Natural killer cell (primary cell): ENCODE data around the gene ARL3. TPM values are rescaled to one million over a fixed set of nuclear protein-coding genes. Genes with fewer than 3 reads are reported as not detected.
"Not testable (repeated sequence)": the region's sequence is repeated elsewhere in the genome, so short reads cannot be mapped to it uniquely, and the experiment has no call there.

Source experiments
- ATAC-seq, 3 donors: fragments of 150-1000 bp in 2 of 3; fragments of 200-7000 bp in 1 of 3; cut with Tn5 transposase; 1 replicate in 1 of 3; 2 replicates in 2 of 3; pipeline ENCODE4 v1.10.0; 2021; ENCODE audit warnings: mild to moderate bottlenecking in 2 of 3, moderate library complexity in 2 of 3
- DNase-seq, 2 donors: peaks; one replicate each; pipeline versions ENCODE4 v3.0.0 to v3.0.0-alpha.2; 2013 to 2021; ENCODE audit warnings: mixed read lengths in 1 of 2
- H3K27ac ChIP-seq: one replicate; pipeline ENCODE4 v1.5.1; 2013; ENCODE audit warnings: mild to moderate bottlenecking, low read length
- H3K27me3 ChIP-seq: one replicate; pipeline ENCODE4 v1.6.1; 2013; ENCODE audit warnings: low read length; ENCODE audit not compliant: control insufficient read depth, insufficient read depth
- H3K36me3 ChIP-seq: one replicate; pipeline ENCODE4 v1.6.1; 2013; ENCODE audit warnings: low read length; ENCODE audit not compliant: control insufficient read depth, insufficient read depth
- H3K4me1 ChIP-seq: one replicate; pipeline ENCODE4 v1.6.1; 2013; ENCODE audit warnings: low read length; ENCODE audit not compliant: control insufficient read depth, insufficient read depth
- H3K4me3 ChIP-seq: one replicate; pipeline ENCODE4 v1.5.1; 2013; ENCODE audit warnings: low read length
- H3K9me3 ChIP-seq: one replicate; pipeline ENCODE4 v1.6.1; 2013; ENCODE audit warnings: low read length; ENCODE audit not compliant: control insufficient read depth, insufficient read depth
- H3K27ac Mint-ChIP-seq, 2 donors: one replicate each; pipeline ENCODE4 v1.8.0; 2022; ENCODE audit warnings: mild to moderate bottlenecking in 2 of 2, mixed read lengths in 2 of 2, moderate library complexity in 1 of 2
- H3K27me3 Mint-ChIP-seq, 2 donors: one replicate each; pipeline ENCODE4 v1.8.0; 2022; ENCODE audit warnings: low read depth in 2 of 2, mixed read lengths in 2 of 2
- H3K36me3 Mint-ChIP-seq: one replicate; pipeline ENCODE4 v1.8.0; 2022; ENCODE audit warnings: mixed read lengths
- H3K4me1 Mint-ChIP-seq, 2 donors: one replicate each; pipeline ENCODE4 v1.8.0; 2022; ENCODE audit warnings: mixed read lengths in 2 of 2
- H3K4me3 Mint-ChIP-seq: one replicate; pipeline ENCODE4 v1.8.0; 2022; ENCODE audit warnings: mild to moderate bottlenecking, moderate library complexity, mixed read lengths
- H3K9me3 Mint-ChIP-seq, 2 donors: one replicate each; pipeline ENCODE4 v1.8.0; 2022; ENCODE audit warnings: mixed read lengths in 2 of 2
- CTCF ChIP-seq: fragments of 200-600 bp; IDR thresholded peaks from one replicate; pipeline ENCODE4 v1.8.0; 2022; ENCODE audit warnings: antibody characterized with exemption
- WGBS: methylation state at CpG from one replicate; pipeline ENCODE4 v1.1.7; 2013; ENCODE audit warnings: missing lambda C conversion rate; ENCODE audit not compliant: insufficient coverage; 5-methylcytosine and 5-hydroxymethylcytosine counted together
- intact Hi-C: fragments of 100-400 bp; cut with micrococcal nuclease; formaldehyde crosslinking; loops from one replicate; pipeline ENCODE4 v1.14.2; 2022
- total RNA-seq, 4 donors: library from RNA; stranded (reverse); fragments of 120-200 nt in 1 of 4; gene quantifications; one replicate each; pipeline versions ENCODE4 v1.2.3 to v1.2.4, GENCODE V29; 2013 to 2022

ARL3 gene
- total RNA-seq, 3 donors from 2014 or later (not counting 1 experiment from before 2014, with no cell fraction given): 1.4 to 1.7 (median 1.5) TPM

GRCh38 chr10:102696736-102697135 is 17.5 kb downstream of the ARL3 start:
- no peak for DNase-seq
- no peak for TF ChIP-seq CTCF
- Mint-ChIP-seq H3K27me3 (no peaks in the 10 kb centered on the region), H3K9me3 (no peaks in the 10 kb centered on the region), H3K36me3 (no peaks in the 10 kb centered on the region), H3K27ac (no peak overlapping the region), H3K4me3 (no peak overlapping the region), H3K4me1 (no peaks in the 10 kb centered on the region)
- Histone ChIP-seq H3K27ac (no peak overlapping the region), H3K9me3 (no peaks in the 10 kb centered on the region), H3K36me3 (peaks cover 11% of the 10 kb centered on the region), H3K4me1 (no peaks in the 10 kb centered on the region), H3K4me3 (no peak overlapping the region), H3K27me3 (no peaks in the 10 kb centered on the region)
- intact Hi-C loops: no loop called here
- no peak for ATAC-seq
- WGBS: 100% methylated on average over 3 of the region's 3 CpGs

DNA sequence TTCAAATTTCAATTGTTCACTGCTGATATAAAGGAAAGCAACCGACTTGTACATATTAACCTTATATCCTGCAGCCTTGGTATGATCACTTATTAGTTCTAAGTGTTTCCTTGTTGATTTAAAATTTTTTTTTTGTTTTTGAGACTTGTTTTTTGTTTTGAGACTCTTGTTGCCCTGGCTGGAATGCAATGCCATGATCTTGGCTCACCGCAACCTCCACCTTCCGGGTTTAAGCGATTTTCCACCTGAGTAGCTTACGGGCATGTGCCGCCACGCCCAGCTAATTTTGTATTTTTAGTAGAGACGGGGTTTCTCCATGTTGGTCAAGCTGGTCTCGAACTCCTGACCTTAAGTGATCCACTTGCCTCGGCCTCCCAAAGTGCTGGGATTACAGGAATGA is 18.8 kb downstream of the ARL3 start:
- H3K4me3 ChIP-seq, DNase-seq, ATAC-seq, H3K9me3 Mint-ChIP-seq, H3K27me3 Mint-ChIP-seq, H3K9me3 ChIP-seq, H3K27ac ChIP-seq, H3K27me3 ChIP-seq, H3K4me1 Mint-ChIP-seq, H3K27ac Mint-ChIP-seq, H3K36me3 Mint-ChIP-seq, H3K4me1 ChIP-seq, intact Hi-C loops, H3K4me3 Mint-ChIP-seq: not testable (repeated sequence)
- H3K36me3 ChIP-seq: peaks cover 11% of the 10 kb centered on the region
- WGBS: 95% methylated on average over 9 of the region's 10 CpGs

DNA sequence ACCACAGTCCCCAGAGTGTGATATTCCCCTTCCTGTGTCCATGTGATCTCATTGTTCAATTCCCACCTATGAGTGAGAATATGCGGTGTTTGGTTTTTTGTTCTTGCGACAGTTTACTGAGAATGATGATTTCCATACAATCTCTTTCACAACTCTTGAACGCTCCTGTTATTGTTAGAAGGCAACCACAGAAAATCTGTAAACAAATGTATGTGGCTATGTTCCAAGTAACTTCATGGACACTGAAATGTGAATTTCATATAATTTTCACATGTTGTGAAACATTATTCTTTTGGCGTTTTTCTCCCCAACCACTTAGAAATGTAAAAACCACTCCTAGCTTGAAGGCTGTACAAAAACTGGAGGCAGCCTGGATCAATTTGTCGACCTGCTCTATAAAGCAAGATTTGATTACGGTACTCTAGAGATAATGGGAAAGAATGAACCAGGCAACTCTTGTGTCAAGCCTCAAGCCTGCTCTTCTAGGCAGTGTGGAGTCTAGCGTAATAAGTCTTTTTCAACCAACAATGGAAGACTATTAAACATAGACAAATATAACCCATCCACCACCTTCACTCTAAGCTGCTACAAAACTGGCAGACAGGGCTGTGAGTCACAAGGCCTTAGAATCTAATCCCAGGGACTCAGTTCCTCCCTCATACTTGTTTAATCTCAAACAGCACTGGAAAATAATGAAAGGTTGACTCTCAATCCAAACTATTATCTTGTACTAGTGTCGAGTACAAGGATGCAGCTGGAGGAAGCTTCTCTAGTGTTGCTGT is 22.7 kb downstream of the ARL3 start:
- no peak for DNase-seq
- ATAC-seq: no peak
- H3K27ac Mint-ChIP-seq: no peak overlapping the region
- H3K36me3 ChIP-seq: no peaks in the 10 kb centered on the region
- H3K27me3 Mint-ChIP-seq: no peaks in the 10 kb centered on the region
- H3K4me1 ChIP-seq: no peaks in the 10 kb centered on the region
- no peak overlapping the region for H3K4me3 Mint-ChIP-seq
- no peaks in the 10 kb centered on the region for H3K27me3 ChIP-seq
- no peak overlapping the region for H3K4me3 ChIP-seq
- 94% methylated on average over 5 of the region's 8 CpGs for WGBS
- intact Hi-C loops: no loop called here
- no peak overlapping the region for H3K27ac ChIP-seq
- no peaks in the 10 kb centered on the region for H3K36me3 Mint-ChIP-seq
- H3K9me3 Mint-ChIP-seq: no peaks in the 10 kb centered on the region
- H3K4me1 Mint-ChIP-seq: no peaks in the 10 kb centered on the region
- no peak for TF ChIP-seq CTCF
- no peaks in the 10 kb centered on the region for H3K9me3 ChIP-seq

DNA sequence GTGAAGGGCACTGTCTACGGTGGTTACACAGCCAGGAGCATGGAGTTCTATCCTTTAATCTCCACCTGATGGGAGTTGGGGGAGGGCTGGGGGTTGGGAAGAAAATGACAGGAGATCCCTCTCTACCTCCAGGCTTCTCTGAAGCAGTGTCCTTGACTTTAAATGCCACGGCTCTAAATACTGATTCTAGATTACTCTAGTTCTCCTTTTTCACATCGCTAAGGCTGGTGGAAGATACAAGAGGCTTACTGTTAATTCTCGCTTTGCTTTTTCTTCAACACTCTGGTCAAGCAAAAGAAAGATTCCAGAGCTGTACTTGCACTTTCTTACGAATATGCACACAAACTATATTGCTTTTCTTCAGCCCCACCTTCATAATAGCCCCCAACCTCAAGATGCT is 30.5 kb downstream of the ARL3 start:
- Mint-ChIP-seq H3K27me3 (no peaks in the 10 kb centered on the region), H3K27ac (no peak overlapping the region), H3K4me1 (peaks cover 3 to 5% of the 10 kb centered on the region in 2 donors), H3K4me3 (no peak overlapping the region), H3K36me3 (no peaks in the 10 kb centered on the region), H3K9me3 (no peaks in the 10 kb centered on the region)
- WGBS: 77% methylated on average over 5 of the region's 5 CpGs
- Histone ChIP-seq H3K4me3 (no peak overlapping the region), H3K27me3 (no peaks in the 10 kb centered on the region), H3K36me3 (peaks cover 5% of the 10 kb centered on the region), H3K4me1 (peaks cover 6% of the 10 kb centered on the region), H3K27ac (no peak overlapping the region), H3K9me3 (no peaks in the 10 kb centered on the region)
- TF ChIP-seq CTCF: no peak
- intact Hi-C loops: no loop called here
- ATAC-seq (no peak), DNase-seq (no peak)
